HG03439 (cell line): ENCODE data around the gene PIGV.
"Not testable (repeated sequence)": the region's sequence is repeated elsewhere in the genome, so short reads cannot be mapped to it uniquely, and the experiment has no call there.

Source experiments
- ATAC-seq: cut with Tn5 transposase; IDR thresholded peaks from one replicate; pipeline ENCODE4 v1.9.1; 2021; ENCODE audit warnings: mild to moderate bottlenecking, moderate library complexity; ENCODE audit not compliant: unreplicated experiment

The PIGV gene

GRCh38 chr1:26791148-26791547 lies 3.4 kb downstream of the PIGV start:
- no peak for ATAC-seq

GRCh38 chr1:26791626-26792025 lies 3.9 kb downstream of the PIGV start:
- ATAC-seq, result no peak

GRCh38 chr1:26792924-26793323 lies 5.2 kb downstream of the PIGV start:
- ATAC-seq, result no peak

GRCh38 chr1:26794391-26794790 lies 6.6 kb downstream of the PIGV start:
- no peak for ATAC-seq

- ATAC-seq, result no peak
Observed at GRCh38 chr1:26797627-26798026, 9.9 kb downstream of the PIGV start.

- ATAC-seq, result no peak
Observed at GRCh38 chr1:26799479-26800142, 11.9 kb downstream of the PIGV start.

- not testable (repeated sequence) for ATAC-seq
Observed at GRCh38 chr1:26803932-26804331, 16.2 kb downstream of the PIGV start.

GRCh38 chr1:26810105-26810504 lies 22.4 kb downstream of the PIGV start:
- ATAC-seq, result not testable (repeated sequence)

GRCh38 chr1:26811057-26811456 lies 23.3 kb downstream of the PIGV start:
- ATAC-seq, result no peak

- no peak for ATAC-seq
Observed at GRCh38 chr1:26811708-26812107, 24.0 kb downstream of the PIGV start.

- ATAC-seq, result no peak
Observed at GRCh38 chr1:26814377-26814776, 26.6 kb downstream of the PIGV start.

- ATAC-seq, result no peak
Observed at GRCh38 chr1:26814893-26815292, 27.1 kb downstream of the PIGV start.

- peak; percentile 71 for ATAC-seq
Observed at GRCh38 chr1:26820784-26821269, 33.1 kb downstream of the PIGV start.

GRCh38 chr1:26822737-26823395 lies 35.1 kb downstream of the PIGV start:
- no peak for ATAC-seq

- no peak for ATAC-seq
Observed at GRCh38 chr1:26824731-26825130, 37.0 kb downstream of the PIGV start.

GRCh38 chr1:26826261-26827105 lies 38.7 kb downstream of the PIGV start, which contains the start of gene ZDHHC18:
Gene ZDHHC18, plus strand, starts transcription at chr1:26826688. Its CDS starts 117 bp downstream, at chr1:26826805.
- peak; percentile 73 for ATAC-seq

GRCh38 chr1:26827106-26827604 lies 39.4 kb downstream of the PIGV start:
- ATAC-seq, result peak; percentile 13

- no peak for ATAC-seq
Observed at GRCh38 chr1:26827663-26828062, 39.9 kb downstream of the PIGV start.

- ATAC-seq, result no peak
Observed at GRCh38 chr1:26828411-26828991, 40.8 kb downstream of the PIGV start.

- no peak for ATAC-seq
Observed at GRCh38 chr1:26829184-26829911, 41.6 kb downstream of the PIGV start.
